ENCODE measurements around the gene EEIG1. TPM values are rescaled to one million over a fixed set of nuclear protein-coding genes. Genes with fewer than 3 reads are reported as not detected.

EEIG1 gene
- total and polyA plus RNA-seq, 9 of the 15 experiments (the other 6 are each of a cell fraction or from before 2014, with no cell fraction given) = 0.17 to 16.7 (median 3.6) TPM

DNA sequence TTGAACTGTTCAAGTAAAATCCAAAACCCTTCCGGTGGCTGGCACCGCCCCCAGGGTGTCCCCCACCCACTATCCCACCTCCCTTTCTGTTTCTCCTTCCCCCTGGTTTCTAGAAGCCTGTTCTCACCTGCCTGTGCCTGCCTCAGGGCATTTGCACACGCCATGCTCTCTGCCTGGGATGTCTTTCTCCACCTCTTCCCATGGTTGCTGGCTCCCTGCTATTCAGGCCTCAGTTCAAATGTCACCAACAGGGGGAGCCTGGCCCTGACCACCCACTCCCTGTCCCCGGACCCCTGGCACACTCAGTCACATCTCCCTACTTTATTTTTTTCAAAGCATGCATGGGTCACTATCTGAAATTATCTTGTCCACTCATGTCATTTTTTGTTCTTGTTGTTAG, 39.9 kb upstream of the EEIG1 start (continued):
- peak; percentile 65; the same call in 1 of the 2 replicates for TF ChIP-seq SMARCA5 (IDR thresholded peaks at IDR 0.05)
- peak in 1 of 2 experiments; percentile 30; a peak in 2 of 4 replicates for TF ChIP-seq RAD21 (CRISPR knock-in tag; conservative IDR thresholded peaks at IDR 0.05 in 1 of 2, IDR thresholded peaks at IDR 0.05 in 1 of 2)
- no peak for TF ChIP-seq ZKSCAN3 (CRISPR knock-in tag; IDR thresholded peaks at IDR 0.05)
- peak; percentile 90 for TF ChIP-seq ZBTB7A (IDR thresholded peaks at IDR 0.05; ENCODE audit: borderline replicate concordance, control insufficient read depth, low read depth, low read length)
- TF ChIP-seq, protein P1, sequence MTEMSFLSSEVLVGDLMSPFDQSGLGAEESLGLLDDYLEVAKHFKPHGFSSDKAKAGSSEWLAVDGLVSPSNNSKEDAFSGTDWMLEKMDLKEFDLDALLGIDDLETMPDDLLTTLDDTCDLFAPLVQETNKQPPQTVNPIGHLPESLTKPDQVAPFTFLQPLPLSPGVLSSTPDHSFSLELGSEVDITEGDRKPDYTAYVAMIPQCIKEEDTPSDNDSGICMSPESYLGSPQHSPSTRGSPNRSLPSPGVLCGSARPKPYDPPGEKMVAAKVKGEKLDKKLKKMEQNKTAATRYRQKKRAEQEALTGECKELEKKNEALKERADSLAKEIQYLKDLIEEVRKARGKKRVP (CRISPR knock-in tag; IDR thresholded peaks at IDR 0.05) = no peak
- no peak for TF ChIP-seq MEF2A (IDR thresholded peaks at IDR 0.05; ENCODE audit: control insufficient read depth, low read depth, low read length)
- TF ChIP-seq, protein P2, sequence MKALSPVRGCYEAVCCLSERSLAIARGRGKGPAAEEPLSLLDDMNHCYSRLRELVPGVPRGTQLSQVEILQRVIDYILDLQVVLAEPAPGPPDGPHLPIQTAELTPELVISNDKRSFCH (CRISPR knock-in tag; IDR thresholded peaks at IDR 0.05) = no peak
- TF ChIP-seq, protein P2 (tag; IDR thresholded peaks at IDR 0.05) = peak; percentile 59; the same call in 1 of the 2 replicates
- 0 out of 4 replicates have a peak, but pooled peaks of 1 of the 2 experiments have one; percentile 57 for TF ChIP-seq KDM1A (IDR thresholded peaks at IDR 0.05)

GRCh38 chr9:128015696-128016095, 34.9 kb upstream of the EEIG1 start:
- TF ChIP-seq CBX1 (IDR thresholded peaks at IDR 0.05; ENCODE audit: low read depth) (no peak), SP2 (IDR thresholded peaks at IDR 0.05; ENCODE audit: extremely low read depth, low read depth, low read length, poor library complexity, severe bottlenecking) (no peak), SAFB2 (IDR thresholded peaks at IDR 0.05; ENCODE audit: borderline replicate concordance, low read depth, low read length, severe bottlenecking) (no peak), HEY1 (CRISPR knock-in tag; IDR thresholded peaks at IDR 0.05; ENCODE audit: borderline replicate concordance) (no peak)
- CTCF ChIA-PET (ENCODE audit: low intra/inter-chr PET ratio) = no interaction called here
- no peak for ATAC-seq
- H3K79me2 ChIP-seq (ENCODE audit: control insufficient read depth, insufficient read depth, low read length) = no peaks in the 10 kb centered on the region
- H3K27me3 ChIP-seq (ENCODE audit: control insufficient read depth in 2 of 2, insufficient read depth in 2 of 2, low read length in 2 of 2) = no peaks in the 10 kb centered on the region
- H4K20me1 ChIP-seq (replicated peaks; ENCODE audit: control insufficient read depth, insufficient read depth, low read length) = no peaks in the 10 kb centered on the region
- FAIRE-seq = no peak
- no peak overlapping the region for H2AFZ ChIP-seq (ENCODE audit: low read depth, low read length)
- no peak overlapping the region for H3K27ac ChIP-seq (ENCODE audit: extremely low read depth, low read depth, low read length)
- H3K9ac ChIP-seq (ENCODE audit: insufficient read depth in 1 of 2, low read depth in 2 of 2, low read length in 2 of 2) = no peak overlapping the region
- no peaks in the 10 kb centered on the region for H3K9me1 ChIP-seq (ENCODE audit: control insufficient read depth, insufficient read depth, low read length)
- no peaks in the 10 kb centered on the region for H3K36me3 ChIP-seq (ENCODE audit: control insufficient read depth, insufficient read depth, low read length)
- intact Hi-C loops (cut with micrococcal nuclease) (no loop called here), in situ Hi-C loops (cut with MboI) (no loop called here)
- DNase-seq (ENCODE audit: extremely low read depth in 1 of 4, low spot score in 3 of 4) = no peak
- 59% methylated on average over 5 of the region's 5 CpGs for WGBS (ENCODE audit: insufficient coverage, low coverage, missing lambda C conversion rate)
- H3K9me3 ChIP-seq (replicated peaks; ENCODE audit: control insufficient read depth, insufficient read depth, low read depth, low read length) = no peaks in the 10 kb centered on the region
- peaks cover 0 to 4% of the 10 kb centered on the region in 2 experiments; a peak in 2 of 5 replicates for H3K4me1 ChIP-seq (replicated peaks in 1 of 2; ENCODE audit: control insufficient read depth in 2 of 2, insufficient read depth in 2 of 2, low read length in 2 of 2)
- no peak overlapping the region for H3K4me3 ChIP-seq
- no TSS peak for BruUV-seq (replicated peaks)
- H3K4me2 ChIP-seq (ENCODE audit: insufficient read depth, low read length) = no peak overlapping the region
- POLR2A ChIA-PET = interaction anchor here (1.1 to 1.8 kb wide), 2 partner anchors 11 to 30 kb away, joined by 3 to 7 read pairs; no protein-coding TSS in a partner anchor

All from K562 (cell line).